Skeletal muscle satellite cell (primary cell): ENCODE results near the gene EML1. TPM values are rescaled to one million over a fixed set of nuclear protein-coding genes. Genes with fewer than 3 reads are reported as not detected.

Source experiments
- H3K27me3 ChIP-seq: 2 replicates; pipeline ENCODE4 v1.7.0; 2013; ENCODE audit warnings: low read length; ENCODE audit not compliant: control insufficient read depth, insufficient read depth
- H3K36me3 ChIP-seq: 2 replicates; pipeline ENCODE4 v1.7.0; 2013; ENCODE audit warnings: mild to moderate bottlenecking, control low read depth, low read length; ENCODE audit not compliant: insufficient read depth
- H3K4me1 ChIP-seq: 2 replicates; pipeline ENCODE4 v1.7.0; 2013; ENCODE audit warnings: low read length; ENCODE audit not compliant: control insufficient read depth, insufficient read depth
- H3K4me2 ChIP-seq: 2 replicates; pipeline ENCODE4 v1.7.0; 2013; ENCODE audit warnings: mild to moderate bottlenecking, low read length
- H3K4me3 ChIP-seq: 2 replicates; pipeline ENCODE4 v1.7.0; 2013; ENCODE audit warnings: low read length
- H3K9ac ChIP-seq: 2 replicates; pipeline ENCODE4 v1.7.0; 2013; ENCODE audit warnings: mild to moderate bottlenecking, low read depth, low read length, moderate library complexity
- H3K9me3 ChIP-seq: replicated peaks from 2 replicates; pipeline ENCODE4 v1.7.0; 2013; ENCODE audit warnings: mild to moderate bottlenecking, control low read depth, low read length
- total RNA-seq: library from RNA; depleted of rRNA; stranded (reverse); fragments of >200 nt; gene quantifications from 2 replicates; pipeline ENCODE4 v1.2.3, GENCODE V29; 2012; rRNA removed

The EML1 gene, protein sequence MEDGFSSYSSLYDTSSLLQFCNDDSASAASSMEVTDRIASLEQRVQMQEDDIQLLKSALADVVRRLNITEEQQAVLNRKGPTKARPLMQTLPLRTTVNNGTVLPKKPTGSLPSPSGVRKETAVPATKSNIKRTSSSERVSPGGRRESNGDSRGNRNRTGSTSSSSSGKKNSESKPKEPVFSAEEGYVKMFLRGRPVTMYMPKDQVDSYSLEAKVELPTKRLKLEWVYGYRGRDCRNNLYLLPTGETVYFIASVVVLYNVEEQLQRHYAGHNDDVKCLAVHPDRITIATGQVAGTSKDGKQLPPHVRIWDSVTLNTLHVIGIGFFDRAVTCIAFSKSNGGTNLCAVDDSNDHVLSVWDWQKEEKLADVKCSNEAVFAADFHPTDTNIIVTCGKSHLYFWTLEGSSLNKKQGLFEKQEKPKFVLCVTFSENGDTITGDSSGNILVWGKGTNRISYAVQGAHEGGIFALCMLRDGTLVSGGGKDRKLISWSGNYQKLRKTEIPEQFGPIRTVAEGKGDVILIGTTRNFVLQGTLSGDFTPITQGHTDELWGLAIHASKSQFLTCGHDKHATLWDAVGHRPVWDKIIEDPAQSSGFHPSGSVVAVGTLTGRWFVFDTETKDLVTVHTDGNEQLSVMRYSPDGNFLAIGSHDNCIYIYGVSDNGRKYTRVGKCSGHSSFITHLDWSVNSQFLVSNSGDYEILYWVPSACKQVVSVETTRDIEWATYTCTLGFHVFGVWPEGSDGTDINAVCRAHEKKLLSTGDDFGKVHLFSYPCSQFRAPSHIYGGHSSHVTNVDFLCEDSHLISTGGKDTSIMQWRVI
- total RNA-seq, result 15.5 and 28.6 TPM in 2 replicates

DNA sequence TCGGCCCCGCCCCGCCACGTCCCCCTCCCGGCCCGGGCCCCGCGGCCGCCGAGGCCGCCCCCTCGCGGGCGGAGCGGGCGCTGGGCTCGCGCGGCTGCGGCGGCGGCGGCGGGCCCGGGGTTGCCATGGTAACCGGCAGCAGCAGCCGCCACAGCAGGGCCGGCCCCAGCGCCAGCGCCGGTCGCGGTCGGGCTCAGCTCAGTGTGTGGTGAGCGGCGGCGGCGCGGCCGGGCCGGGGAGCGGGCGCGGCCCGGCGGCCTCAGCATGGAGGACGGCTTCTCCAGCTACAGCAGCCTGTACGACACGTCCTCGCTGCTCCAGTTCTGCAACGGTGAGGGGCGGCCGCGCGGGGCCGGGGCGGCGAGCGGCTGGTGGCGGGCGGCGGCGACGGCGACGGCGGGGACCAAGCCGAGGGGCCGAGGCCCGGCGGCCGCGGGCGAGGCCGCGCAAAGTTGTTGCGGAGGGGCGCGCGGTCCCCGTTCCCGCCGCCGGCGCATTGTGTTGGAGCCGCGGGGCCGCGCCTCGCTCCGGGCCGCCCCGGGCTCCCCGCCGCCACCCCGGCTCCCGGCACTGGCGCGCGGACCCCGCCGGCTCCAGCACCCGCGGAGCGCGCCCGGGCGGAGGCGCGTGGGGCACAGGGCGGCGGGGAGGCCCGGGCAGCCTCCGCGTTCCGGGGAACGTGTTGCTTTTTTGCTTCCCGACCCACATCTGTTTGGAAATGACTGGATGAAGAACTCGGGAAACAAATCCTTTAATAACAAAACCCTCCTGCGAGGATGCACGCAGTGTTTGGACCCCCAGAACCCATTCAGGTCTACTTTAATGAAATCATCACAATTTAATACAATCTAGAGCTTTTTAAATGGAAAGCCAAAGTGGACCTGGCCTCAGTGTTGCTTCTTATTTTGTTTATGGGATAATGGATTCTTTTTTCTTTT is at the start of gene EML1:
TSS of gene EML1 (plus strand) at position 201 of the 938 bp plus-strand sequence. CDS start at position 265, 64 bp downstream.
- no peaks in the 10 kb centered on the region for H3K36me3 ChIP-seq
- peak within 1 kb of the TSS; percentile 80 for H3K9ac ChIP-seq
- H3K9me3 ChIP-seq, result no peaks in the 10 kb centered on the region
- H3K27me3 ChIP-seq, result no peaks in the 10 kb centered on the region
- H3K4me3 ChIP-seq, result peak within 1 kb of the TSS; percentile 84
- peak within 1 kb of the TSS; percentile 86 for H3K4me2 ChIP-seq
- peaks cover 20% of the 10 kb centered on the region for H3K4me1 ChIP-seq

DNA sequence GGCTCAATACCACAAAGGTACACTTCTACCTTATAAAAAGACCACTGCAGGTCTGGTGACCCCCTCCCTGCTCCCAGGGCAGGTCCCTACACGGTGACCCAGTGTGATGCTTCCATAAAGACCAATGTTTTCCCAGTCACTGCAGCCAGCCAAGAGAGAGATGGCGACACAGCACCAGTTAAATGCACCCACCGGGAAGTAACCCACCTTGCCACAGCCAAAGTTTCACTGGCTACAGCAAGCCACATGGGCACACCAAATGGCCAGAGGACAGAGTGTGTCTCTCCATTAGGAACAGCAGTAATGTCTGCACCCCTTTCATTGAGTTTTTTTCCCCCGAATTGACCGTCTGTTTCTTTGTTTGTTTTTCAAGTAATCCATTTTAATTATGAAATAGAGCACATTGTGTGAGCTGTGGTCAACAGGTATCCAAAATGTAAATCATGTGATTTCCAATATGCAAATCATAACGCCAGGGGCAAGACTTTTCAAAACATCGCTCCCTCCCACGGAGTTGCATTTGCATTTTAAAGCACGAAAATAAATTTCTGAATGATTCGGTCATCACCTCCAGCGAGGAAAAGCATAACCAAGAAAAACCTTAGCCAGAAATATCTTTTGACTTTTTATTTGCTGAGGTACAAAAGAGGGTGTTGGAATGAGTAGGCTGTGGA is 48.9 kb upstream of the EML1 start:
- Histone ChIP-seq H3K9ac (no peak overlapping the region), H3K27me3 (no peaks in the 10 kb centered on the region), H3K4me2 (no peak overlapping the region), H3K36me3 (no peaks in the 10 kb centered on the region), H3K4me1 (peaks cover 16% of the 10 kb centered on the region), H3K4me3 (no peak overlapping the region), H3K9me3 (no peaks in the 10 kb centered on the region)

DNA sequence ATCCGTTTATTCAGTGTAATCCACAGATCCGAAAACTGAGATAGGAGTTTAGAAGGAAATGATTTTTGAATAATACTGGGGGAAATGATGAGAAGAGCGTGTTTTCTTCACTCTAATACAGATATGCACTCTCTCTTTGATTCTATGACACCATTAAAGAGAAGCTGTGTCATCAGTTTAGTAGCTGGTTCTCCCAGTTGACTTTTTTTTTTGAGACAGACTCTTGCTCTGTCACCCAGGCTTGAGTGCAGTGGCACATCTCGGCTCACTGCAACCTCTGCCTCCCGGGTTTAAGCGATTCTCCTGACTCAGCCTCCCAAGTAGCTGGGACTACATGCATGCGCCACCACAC is 48.4 kb upstream of the EML1 start:
- H3K9ac ChIP-seq, result no peak overlapping the region
- H3K36me3 ChIP-seq, result no peaks in the 10 kb centered on the region
- H3K4me1 ChIP-seq, result peaks cover 16% of the 10 kb centered on the region
- H3K9me3 ChIP-seq, result no peaks in the 10 kb centered on the region
- H3K27me3 ChIP-seq, result no peaks in the 10 kb centered on the region
- H3K4me3 ChIP-seq, result no peak overlapping the region
- no peak overlapping the region for H3K4me2 ChIP-seq

DNA sequence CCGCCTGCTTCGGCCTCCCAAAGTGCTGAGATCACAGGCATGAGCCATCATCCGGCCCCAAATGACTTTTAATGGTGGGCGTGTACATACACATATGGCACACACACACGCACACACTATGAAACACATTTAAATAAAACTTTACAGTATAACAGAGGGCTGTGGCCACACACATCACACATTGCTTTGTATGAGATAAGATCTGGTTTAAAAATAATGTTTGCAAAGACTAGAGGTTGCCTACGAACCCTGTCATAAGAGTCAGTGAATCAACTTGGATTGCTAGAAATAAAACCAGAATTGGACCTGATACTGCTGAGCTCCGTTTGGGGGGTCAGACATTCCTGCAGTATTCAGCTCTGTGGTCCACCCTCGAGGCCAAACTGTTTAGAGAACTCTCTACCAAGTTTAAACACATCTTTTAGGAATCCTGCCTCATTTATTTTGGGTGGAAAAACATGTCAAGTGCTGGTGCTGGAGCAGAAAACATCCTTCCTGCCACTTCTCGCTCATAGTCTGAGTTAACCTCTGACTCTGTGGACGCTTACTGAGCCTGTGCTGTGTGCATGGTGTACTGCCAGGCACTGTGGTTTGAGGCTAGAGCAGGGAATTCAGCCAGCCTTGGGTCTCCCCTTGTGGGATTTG is 47.8 kb upstream of the EML1 start:
- Histone ChIP-seq H3K9ac (no peak overlapping the region), H3K27me3 (peaks cover 2% of the 10 kb centered on the region), H3K4me2 (no peak overlapping the region), H3K9me3 (no peaks in the 10 kb centered on the region), H3K4me3 (no peak overlapping the region), H3K4me1 (peaks cover 16% of the 10 kb centered on the region), H3K36me3 (no peaks in the 10 kb centered on the region)

DNA sequence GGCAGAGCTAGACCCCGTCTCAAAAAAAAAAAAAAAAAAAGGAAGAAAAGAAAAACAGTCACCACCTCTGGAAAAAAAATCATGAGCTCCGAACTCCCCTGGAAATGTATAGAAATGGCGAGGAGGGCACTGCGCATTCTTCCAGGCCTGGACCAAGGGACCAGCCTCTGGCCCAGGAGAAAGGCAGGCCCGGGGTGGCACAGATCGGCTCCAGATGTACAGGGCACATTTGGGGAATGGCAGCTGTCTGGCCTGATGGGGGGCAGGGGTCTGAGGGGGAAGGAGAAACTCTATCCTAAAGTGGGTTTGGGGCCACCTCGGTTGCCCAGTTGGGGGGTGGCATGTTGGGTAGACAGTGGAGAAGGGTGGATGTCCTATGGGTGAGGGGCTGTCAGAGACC is 46.0 kb upstream of the EML1 start:
- Histone ChIP-seq H3K4me1 (peaks cover 23% of the 10 kb centered on the region), H3K4me2 (no peak overlapping the region), H3K9ac (no peak overlapping the region), H3K9me3 (no peaks in the 10 kb centered on the region), H3K4me3 (no peak overlapping the region), H3K27me3 (peaks cover 6% of the 10 kb centered on the region), H3K36me3 (no peaks in the 10 kb centered on the region)

DNA sequence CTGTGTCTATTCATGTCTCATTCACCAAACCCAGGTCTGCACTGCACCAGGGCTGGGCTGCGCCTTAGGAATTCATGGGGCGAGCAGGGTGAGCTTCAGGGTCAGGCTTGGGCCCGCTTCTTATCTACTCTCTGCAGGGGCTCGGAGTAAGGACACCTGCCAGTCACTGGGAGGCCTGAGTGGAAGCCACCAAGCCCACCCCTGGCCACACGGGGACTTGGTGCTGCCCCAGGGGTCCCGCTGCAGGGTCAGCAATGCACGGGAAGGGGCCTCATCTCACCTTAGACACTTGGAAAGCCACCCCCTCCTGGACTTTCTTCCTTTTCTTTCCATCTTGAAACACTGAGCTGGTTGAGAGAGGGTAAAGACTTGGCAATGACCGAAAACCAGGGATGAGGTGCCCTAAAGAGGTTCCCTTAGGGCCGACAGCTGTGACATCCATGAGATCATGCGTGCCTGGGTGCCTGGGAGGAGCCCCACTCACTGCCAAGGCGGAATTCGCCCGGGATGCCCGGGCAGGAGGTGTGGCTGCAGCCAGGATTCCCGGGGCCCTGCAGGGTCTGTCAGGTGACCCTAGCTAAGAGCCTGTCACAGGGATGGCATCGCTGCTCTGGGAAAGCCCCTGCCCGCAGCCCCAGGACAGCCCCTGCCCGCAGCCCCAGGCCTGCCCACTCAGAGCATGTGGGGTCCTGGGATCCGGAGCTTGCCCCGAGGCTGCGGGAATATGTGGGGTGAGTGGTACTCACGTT is 45.5 kb upstream of the EML1 start:
- Histone ChIP-seq H3K27me3 (peaks cover 6% of the 10 kb centered on the region), H3K9me3 (no peaks in the 10 kb centered on the region), H3K36me3 (no peaks in the 10 kb centered on the region), H3K4me2 (no peak overlapping the region), H3K4me3 (no peak overlapping the region), H3K4me1 (peaks cover 29% of the 10 kb centered on the region), H3K9ac (no peak overlapping the region)

DNA sequence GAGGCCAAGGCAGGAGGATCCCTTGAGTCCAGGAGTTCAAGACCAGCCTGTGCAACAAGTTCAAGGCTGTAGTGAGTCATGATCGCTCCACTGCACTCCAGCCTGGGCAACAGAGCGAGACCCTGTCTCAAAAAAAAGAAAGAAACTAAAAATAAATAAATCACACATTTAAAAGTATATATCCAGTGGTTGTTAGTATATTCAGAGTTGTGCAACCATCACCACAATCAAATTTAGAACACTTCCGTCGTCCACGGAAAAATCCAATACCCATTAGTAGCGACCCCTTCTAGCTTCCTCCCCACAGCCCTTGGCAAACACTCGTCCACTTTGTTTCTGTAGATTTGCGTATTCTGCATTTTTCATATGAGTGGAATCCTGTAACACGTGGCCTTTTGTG is 44.7 kb upstream of the EML1 start:
- Histone ChIP-seq H3K9me3 (no peaks in the 10 kb centered on the region), H3K4me1 (peaks cover 37% of the 10 kb centered on the region), H3K27me3 (peaks cover 6% of the 10 kb centered on the region)

DNA sequence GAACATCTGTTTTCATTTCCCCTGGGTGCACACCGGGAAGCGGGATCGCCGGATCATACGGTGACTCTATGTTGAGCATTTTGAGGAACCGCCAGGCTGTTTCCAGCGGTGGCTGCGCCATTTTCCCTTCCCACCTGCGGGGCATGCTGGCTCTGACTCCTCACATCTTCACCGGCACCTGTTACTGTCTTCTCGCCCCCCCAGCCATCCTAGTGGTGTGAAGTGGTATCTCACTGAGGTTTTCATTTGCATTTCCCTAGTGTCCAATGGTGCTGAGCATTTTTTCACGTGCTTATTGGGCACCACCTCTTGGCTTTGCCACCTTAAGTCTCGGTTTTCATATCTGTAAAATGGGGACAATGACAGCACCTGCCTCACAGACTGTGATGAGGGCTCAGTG is 44.1 kb upstream of the EML1 start:
- Histone ChIP-seq H3K4me2 (no peak overlapping the region), H3K9me3 (no peaks in the 10 kb centered on the region), H3K27me3 (peaks cover 6% of the 10 kb centered on the region), H3K4me3 (no peak overlapping the region), H3K4me1 (peaks cover 43% of the 10 kb centered on the region), H3K9ac (no peak overlapping the region), H3K36me3 (no peaks in the 10 kb centered on the region)

More for the DNA sequence above, 44.7 kb upstream of the EML1 start:
- Histone ChIP-seq H3K36me3 (no peaks in the 10 kb centered on the region), H3K4me2 (no peak overlapping the region), H3K4me3 (no peak overlapping the region), H3K9ac (no peak overlapping the region)

DNA sequence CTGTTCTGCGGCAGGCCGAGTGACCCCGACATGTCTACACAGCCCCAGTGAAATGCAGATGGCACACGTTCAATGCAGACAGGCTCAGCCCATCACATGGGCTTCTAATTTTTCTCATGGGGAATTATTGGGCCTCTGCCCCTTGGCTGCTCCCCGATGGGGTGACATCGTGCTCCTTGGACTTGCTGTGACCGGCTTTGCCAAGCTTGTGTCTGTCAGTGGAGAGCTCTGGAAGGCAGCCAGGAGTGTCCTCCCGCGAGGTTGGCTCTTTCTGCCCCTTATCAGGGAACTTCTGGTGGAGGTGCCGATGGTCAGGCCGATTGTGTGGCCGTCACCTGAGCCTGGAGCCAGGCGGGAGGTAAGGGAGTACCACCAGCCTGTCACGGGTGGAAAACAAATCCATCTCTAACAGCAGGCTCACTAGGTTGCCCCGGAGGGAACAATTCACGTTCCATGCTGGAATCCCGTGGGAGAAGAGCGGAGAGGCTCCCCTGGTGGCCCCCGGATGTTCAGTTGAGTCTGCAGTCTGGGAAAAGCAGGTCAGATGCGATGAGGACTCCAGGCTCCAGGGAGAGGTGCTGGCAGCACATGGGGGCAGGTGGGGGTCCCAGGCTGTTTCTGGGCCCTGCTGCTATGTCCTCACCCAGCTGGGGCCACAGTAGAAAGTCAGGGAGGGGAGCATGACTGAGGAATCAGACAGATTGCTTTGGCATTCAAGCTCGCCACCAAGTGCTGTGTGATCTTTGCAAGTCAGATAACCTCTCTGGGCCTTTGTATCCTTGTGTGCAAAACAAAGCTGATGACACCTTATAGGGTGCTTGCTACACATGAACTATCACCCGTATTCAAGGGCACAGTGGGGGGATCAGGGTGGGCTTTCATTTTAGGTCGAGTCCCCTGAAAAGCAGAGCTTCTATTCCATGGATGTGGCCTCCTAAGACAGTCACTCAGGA is 43.2 kb upstream of the EML1 start:
- Histone ChIP-seq H3K9me3 (no peaks in the 10 kb centered on the region), H3K27me3 (peaks cover 6% of the 10 kb centered on the region), H3K36me3 (no peaks in the 10 kb centered on the region), H3K4me2 (no peak overlapping the region), H3K4me1 (peaks cover 52% of the 10 kb centered on the region), H3K9ac (no peak overlapping the region), H3K4me3 (no peak overlapping the region)
